Sciatic nerve (tissue), 2 donors: ENCODE data around the gene SPTLC1. TPM values are rescaled to one million over a fixed set of nuclear protein-coding genes. Genes with fewer than 3 reads are reported as not detected.
"Not testable (repeated sequence)": the region's sequence is repeated elsewhere in the genome, so short reads cannot be mapped to it uniquely, and the experiment has no call there.

ENCODE experiments used
- ATAC-seq: fragments of 200-7000 bp; cut with Tn5 transposase; one replicate; pipeline ENCODE4 v1.9.1; 2020; ENCODE audit warnings: mild to moderate bottlenecking, moderate library complexity
- DNase-seq: peaks from one replicate; pipeline ENCODE4 v3.0.0-alpha.2; 2020; ENCODE audit warnings: low spot score
- intact Hi-C: fragments of 100-400 bp; cut with DNase I; formaldehyde crosslinking; loops from one replicate; pipeline ENCODE4 v1.14.2; 2022
- total RNA-seq: library from RNA; stranded (reverse); fragmentation: NEBNext Ultra II Directional; extraction: Animal tissue kit (Norgen Biotek cat#: 25700); gene quantifications from one replicate; pipeline ENCODE4 v1.2.1, GENCODE V29; 2021
- donor health status: DM: no; HTN: no; CAD: no.
- donor health status: DM: no; HTN: no; CAD: no.

SPTLC1 gene
- total RNA-seq, 1 donor from 2014 or later: 66.4 TPM

DNA sequence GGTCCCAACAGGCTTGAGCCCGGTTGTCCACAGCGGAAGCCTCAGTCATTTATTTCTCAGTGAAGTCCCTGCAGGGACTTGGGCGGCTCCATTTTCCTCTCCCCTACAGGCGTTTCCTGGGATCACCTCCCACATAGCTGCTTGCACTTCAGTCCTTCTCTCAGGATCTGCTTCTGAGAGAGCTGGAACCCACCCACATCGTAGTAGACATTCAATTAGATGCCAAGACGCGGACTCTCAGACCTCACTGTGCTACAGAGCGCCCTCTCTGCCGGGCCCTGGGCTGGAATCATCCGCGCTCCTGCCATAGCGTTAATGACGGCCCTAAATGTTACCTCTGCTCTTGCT is 111.2 kb downstream of the SPTLC1 start:
- intact Hi-C loops: no loop called here
- no peak for ATAC-seq
- no peak for DNase-seq

DNA sequence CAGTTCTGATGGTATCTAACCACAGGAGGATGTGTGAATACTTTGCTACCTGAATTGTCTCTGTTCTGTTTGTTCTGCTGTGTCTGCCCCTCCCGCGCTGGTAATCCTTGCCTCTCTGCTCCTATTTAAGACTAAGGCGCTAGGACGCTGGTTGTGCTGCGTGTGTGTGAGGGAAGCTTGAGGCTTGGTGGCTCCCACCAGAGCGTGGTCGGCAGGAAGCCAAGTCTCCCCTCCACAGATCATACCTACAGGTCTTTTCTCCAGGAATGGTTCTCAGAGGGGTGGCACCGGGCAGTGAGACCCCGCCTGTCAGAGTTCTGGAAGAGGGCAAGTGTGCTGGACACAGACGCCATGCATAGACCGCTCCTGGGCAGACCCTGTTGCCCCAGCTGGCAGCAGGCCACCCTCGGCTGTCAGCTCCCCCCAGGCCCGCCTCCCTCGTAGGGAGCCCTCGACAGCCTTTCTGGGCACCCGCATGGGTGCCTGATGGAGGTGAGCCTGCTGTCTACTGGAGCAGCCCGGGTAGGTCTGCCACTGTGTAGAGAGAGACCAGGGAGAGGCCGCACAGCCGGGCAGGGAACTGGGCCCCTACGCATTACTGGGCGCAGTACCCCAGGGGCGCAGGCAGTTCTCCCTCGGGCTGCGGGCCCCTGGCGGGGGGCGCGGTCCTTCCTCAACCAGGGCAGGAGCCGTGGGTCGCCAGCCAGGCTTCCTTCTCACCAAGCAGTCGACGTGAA is 111.7 kb downstream of the SPTLC1 start:
- ATAC-seq: no peak
- no peak for DNase-seq
- intact Hi-C loops: no loop called here

DNA sequence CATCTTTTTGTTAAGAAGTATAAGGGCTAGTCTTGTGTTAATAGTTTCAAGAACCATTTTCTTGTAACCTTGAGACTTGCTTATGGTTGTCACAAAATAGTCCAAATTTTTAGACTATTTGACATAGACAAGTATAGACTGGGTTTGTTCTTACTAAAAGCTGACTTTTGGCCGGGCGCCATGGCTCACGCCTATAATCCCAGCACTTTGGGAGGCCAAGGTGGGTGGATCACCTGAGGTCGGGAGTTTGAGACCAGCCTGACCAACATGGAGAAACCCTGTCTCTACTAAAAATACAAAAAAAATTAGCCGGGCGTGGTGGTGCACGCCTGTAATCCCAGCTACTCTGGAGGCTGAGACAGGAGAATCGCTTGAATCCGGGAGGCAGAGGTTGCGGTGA is 113.3 kb downstream of the SPTLC1 start:
- DNase-seq, ATAC-seq, intact Hi-C loops: not testable (repeated sequence)

DNA sequence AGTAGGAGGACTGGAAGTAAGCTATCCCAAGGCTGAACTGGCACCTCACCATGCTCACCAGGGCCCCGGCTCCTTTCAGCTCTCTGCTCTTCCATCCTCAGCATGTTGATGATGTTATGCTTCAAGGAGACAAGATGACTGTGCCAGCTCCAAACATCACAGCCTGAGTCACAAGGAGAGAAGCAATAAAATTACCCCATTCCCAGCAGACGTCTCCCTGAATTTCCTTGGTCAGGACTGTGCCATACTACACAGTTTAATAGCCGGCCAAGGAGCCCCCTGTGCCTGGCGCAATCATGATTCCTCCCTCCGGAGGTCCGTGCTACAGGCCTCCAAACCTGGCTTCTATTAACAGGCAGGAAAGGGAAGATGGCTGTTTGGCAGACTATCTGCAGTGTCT is 114.0 kb downstream of the SPTLC1 start:
- ATAC-seq: no peak
- intact Hi-C loops: no loop called here
- no peak for DNase-seq

DNA sequence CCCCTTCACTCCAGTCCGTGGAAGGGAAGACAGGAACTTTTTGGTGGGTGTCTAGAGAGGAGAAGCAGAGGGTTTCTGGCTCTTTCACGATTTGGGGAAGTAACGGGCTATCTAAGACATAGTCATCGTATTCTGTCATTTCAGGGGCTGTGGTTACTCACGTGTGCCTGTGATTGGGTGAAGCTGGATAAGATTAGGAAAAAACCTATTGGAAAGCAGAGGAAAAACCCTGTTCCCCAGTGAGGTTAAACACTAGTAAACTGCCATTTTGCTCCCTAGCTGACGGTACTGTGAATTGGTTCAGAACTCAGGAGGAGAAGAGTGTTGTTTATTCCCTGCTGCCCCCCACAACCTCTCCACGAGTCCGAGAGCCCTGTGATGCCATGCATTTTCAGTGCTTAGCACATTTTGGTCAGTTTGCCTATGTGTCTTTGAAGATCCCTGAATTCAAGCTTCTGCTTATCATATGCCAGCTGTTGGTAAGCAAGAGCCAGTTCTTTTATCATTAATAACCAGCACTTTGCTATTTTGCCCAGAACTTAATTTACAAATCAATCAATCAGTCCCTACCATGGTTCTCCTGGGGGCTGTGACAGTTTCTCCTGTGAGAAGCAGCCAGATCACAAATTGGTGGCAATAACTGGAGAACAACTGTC is 120.1 kb downstream of the SPTLC1 start:
- intact Hi-C loops: no loop called here
- ATAC-seq (no peak), DNase-seq (no peak)

DNA sequence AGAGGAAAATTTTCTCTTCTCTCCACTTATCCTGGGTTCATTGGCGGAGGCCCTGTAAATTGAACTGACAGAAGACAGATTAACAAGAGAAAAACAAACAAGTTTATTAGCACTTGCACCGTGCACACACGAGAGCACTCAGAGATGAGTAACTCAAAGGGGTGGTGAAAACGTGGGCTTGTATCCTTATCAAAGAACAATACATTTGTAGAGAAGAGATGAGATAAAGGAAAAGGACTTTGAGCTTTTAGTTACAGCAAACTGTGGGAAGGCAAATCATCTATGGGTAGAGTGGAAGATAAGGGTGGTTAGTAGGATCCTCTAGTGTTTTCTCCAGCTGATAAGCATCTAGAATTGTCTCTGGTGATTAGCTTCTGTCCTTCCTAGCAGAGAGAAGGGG is 120.8 kb downstream of the SPTLC1 start:
- intact Hi-C loops: no loop called here
- ATAC-seq (no peak), DNase-seq (no peak)

DNA sequence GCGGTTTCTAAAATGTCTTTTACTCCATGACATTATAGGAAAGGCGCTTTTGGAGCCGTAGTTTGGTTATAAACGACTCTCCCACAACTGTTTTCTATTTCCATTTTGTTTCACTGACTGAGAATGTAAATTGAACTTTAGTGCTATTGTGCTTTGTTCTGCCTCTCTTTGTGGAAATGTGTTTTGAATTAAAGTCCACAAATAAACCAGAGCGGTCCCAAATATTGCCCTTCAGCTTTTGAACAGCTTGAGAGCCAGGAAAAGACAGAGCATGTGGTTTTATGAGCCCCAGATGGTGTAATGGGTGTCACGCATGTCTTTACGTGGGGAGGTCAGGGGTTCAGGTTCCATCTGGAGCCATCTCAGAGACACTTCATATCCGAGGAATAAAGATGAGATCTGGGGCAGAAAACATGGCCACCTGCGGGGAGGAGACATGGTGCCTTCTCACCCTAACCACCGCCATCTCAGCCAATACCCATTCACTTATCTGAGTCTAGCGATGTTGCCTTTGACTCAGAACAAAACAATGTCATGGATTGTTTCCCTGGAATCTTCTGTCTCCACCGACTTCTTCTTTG is 122.7 kb downstream of the SPTLC1 start:
- ATAC-seq: peak; percentile 61
- intact Hi-C loops: no loop called here
- DNase-seq: no peak

DNA sequence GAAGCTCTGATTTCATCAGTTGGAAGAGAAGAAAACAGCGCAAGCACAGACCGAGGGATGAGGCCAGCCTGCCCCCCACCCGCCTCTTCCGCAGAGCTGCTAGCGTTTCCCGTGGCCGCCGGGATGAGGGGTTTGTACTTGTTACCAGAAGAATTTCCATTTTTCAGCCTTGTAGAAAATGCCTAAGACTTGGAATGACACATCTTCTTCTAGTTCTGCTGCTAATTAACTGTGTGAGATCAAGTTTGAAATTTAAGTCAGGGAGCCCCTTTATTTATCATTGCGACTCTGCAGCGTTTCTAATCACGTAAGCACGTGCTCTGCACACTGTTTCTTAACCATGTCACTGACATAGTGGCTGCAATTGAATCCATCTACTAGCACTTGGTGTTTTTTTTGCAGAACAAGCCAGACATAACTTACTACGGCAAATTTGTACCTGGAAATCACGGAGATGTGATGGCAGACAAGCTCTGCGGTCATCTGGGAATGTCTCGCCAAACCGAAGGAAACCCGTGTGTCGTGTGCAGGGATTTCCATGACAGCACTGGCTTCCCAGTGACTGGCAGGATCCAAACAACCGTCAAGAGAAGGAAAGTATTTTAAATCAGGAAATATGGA is 123.4 kb downstream of the SPTLC1 start:
- peak; percentile 58 for ATAC-seq
- DNase-seq: no peak
- intact Hi-C loops: no loop called here

DNA sequence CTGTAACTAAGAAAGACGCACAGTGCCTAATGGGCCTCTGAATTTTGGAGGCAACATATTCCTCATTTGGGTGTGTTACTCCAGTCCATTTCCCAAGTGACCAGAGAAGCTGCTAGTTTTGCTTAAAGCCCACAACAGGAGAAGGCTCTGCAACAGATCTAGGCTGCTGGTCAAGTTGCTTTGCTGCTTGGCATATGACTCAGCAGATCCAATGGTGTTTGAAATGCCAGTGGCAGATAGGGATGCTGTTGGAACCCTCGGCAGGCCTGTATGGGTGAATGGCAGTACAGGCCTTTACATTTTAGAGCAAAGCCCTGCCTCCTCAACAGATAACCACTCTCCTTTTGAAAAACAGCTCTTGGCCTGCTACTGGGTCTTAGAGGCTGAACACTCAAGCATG is 129.0 kb downstream of the SPTLC1 start:
- intact Hi-C loops: no loop called here
- DNase-seq (no peak), ATAC-seq (no peak)

DNA sequence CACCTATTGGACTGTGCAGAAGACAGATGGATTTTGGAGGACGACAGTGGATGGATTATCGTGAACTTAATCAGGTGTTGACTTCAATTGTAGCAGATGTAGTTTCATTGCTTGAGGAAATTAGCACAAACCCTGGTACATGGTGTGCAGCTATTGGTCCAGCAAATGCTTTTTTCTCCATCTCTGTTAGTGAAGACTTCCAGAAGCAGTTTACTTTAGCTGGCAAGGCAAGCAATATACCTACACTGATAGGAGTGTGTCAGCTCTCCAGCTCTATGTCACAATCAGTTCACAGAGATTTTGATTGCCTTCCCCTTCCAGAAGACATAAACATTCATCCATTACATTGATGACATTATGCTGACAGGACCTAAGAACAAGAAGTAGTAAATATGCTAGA is 129.5 kb downstream of the SPTLC1 start:
- intact Hi-C loops: no loop called here
- no peak for DNase-seq
- ATAC-seq: no peak

Other genes with a start within 250 kb of the SPTLC1 start
- gene ROR2, start 165.2 kb downstream of the SPTLC1 start, total RNA-seq: 3.0 TPM
- 69.5 TPM for gene IARS1, start 178.3 kb upstream of the SPTLC1 start, total RNA-seq
- 53.0 TPM for gene NOL8, start 209.9 kb upstream of the SPTLC1 start, total RNA-seq
- gene CENPP, start 210.5 kb upstream of the SPTLC1 start, total RNA-seq: 9.1 TPM